NCI-H510A treated with DMSO at 0.1 percent for 48 hours (cell line): Measurements from ENCODE around the gene GALK2.
"Not testable (repeated sequence)": the region's sequence is repeated elsewhere in the genome, so short reads cannot be mapped to it uniquely, and the experiment has no call there.

Source experiments
- DNase-seq: peaks from one replicate; lab custom pipeline; 2025; lab: John Stamatoyannopoulos, UW

The GALK2 gene

DNA sequence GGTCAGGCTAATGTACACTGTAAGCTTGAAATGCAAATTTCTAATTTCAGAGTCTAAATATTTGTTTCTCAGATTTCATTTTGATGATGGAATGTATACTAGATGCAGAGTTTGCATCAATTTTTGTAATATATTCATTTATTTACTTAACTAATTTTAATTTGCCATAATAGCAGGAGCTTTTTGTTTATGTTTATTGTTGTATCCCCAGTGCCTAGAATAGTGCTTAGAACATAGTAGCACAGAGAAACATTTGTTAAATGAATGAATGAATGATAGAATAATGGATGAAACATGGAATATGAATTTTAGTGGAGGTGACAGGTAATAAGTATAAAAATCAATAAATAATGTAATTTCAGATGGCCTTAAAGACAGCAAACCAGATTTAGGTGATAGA is 5.2 kb upstream of the GALK2 start:
- no peak for DNase-seq

DNA sequence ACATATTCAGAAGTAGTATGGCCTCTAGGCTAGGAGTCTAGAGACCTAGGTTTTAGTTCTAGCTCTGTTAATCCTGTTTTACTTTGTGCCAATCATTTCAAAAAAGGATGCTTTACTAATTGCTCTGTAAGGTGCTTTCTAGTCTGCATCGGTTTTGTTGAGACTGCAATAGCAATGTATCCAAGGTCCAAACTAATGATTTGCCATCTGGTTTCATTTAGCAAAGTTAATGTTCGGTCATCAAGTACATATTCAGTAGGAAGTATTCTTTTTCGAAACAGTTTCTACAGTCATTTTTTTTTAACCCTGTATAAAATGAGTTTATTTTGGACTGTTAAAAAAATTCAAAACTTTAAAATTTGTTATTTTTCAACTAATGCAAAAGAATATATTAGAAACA is 2.0 kb upstream of the GALK2 start:
- no peak for DNase-seq

DNA sequence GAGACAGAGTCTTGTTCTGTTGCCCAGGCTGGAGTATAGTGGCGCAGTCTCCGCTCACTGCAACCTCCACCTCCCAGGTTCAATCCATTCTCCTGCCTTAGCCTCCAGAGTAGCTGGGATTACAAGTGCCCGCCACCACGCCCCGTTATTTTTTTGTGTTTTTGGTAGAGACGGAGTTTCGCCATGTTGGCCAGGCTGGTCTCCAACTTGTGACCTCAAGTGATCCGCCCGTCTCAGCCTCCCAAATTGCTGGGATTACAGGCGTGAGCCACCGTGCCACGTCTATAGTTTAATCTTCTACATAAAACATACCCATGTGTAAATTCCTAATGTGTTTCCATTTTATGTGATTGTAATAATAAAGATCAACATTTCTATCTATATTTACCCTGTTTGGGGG is 1.7 kb downstream of the GALK2 start:
- DNase-seq, result no peak

DNA sequence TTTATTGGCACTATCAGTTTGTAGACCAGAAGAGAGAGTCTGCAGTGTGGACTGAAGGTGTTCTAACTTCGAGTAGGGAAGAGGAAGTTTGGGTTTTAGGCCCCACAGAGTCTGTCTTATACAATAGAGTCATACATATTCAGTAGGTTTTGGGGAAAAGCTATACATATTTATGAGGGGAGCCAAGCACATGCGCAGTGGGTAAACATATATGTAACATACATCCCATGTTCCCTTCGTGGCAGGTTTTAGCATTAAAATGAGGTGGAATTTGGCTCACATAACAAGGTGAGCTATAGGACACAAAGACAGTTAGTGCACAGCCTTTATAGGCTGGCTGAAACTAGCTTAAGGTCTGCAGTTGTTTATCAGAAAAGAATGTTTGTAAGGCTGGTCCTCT is 4.9 kb downstream of the GALK2 start:
- DNase-seq, result no peak

DNA sequence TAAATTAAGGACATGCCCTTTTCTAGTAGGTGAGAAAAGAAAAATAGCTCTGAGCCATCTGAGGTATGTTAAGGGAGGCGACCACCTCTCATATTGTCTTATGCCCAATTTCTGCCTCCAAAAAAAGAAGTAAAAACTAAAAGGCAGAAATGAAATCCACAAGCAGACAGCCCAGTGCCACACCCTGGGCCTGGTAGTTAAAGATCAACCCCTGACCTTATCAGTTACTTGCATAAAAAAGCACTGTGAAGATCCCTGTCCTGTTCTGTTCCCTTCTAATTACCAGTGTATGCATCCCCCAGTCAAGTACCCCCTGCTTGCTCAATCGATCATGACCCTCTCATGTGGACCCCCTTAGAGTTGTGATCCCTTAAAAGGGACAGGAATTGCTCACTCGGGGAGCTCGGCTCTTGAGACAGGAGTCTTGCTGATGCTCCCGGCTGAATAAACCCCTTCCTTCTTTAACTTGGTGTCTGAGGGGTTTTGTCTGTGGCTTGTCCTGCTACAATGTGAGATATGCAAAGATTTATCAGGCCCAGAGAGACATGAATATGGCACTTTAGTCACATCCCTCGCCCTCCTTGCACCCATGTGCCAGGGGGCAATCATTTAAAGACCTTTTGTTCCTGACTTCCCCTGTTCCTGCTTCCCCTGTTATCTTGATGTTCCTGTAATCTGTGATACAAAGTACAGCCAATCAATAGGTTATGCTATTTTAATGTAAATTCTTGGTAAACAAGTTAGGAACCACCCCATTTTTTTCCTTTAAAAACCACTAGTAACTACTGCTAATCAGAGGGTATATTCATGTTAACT is 5.7 kb downstream of the GALK2 start:
- DNase-seq, result not testable (repeated sequence)

DNA sequence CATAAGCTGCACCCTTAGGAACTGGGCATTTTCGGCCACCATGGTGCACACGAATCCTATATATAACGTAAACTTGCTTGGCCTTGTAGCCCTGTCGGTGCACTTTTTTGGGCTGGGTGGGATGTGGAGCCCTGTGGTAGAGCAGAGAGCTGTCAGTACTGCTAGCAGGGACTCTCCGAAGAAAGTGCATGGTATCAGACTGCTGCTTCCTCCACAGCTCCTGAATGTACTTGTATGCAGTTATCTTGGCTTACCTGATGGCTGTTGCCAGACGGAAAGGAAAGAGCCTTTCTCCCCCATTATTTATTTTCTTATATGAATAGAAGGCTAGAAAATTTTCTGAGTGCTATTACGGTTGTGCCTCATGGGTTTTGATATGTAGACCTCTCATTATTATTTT is 8.4 kb downstream of the GALK2 start:
- DNase-seq, result no peak

DNA sequence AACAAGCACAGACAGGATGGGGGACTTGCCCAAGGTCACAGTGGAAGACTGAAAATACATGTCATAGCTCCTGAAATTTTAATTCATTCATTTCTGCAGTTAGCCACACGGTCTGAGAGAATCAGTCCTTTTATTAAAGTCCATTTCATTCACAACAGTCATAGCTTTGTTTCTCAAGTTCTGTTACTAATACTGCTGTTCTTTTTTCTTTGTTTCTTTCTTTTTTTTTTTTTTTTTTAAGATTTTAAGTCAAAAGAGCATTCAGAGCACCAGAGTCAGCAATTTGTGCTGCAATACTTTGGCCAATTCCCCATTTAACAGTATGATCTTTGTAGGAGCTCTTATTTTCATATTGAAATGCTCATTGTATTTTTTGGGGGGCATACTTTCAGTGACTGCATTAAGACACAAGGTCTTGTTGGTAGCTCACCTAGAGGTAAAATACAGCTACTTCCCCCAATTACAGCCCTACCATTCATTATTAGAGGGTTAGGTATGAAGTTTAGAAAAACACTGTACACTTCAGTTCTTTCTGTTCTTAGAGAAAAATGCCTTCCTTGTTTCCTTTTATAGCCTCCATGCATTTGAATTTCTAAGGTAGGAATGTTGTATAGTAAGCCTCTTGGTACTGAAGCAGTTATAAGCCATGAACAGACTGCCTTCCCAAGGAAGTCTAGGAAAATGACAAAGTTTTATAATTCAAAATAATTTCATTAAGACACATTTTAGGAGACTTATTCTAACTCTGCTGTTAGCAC is 9.6 kb downstream of the GALK2 start:
- no peak for DNase-seq

DNA sequence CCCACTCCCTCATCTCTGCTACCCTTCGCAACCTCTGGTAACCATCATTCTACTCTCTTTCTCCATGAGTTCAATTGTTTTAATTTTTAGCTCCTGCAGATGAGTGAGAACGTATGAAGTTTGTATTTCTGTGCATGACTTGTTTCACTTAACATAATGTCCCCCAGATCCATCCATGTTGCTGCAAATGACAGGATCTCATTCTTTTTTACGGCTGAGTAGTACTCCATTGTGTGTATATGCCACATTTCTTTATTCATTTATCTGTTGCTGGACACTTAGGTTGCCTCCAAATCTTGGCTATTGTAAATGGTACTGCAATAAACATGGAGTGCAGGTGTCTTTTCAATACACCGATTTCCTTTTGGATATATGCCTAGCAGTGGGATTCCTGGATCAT is 12.1 kb downstream of the GALK2 start:
- no peak for DNase-seq

DNA sequence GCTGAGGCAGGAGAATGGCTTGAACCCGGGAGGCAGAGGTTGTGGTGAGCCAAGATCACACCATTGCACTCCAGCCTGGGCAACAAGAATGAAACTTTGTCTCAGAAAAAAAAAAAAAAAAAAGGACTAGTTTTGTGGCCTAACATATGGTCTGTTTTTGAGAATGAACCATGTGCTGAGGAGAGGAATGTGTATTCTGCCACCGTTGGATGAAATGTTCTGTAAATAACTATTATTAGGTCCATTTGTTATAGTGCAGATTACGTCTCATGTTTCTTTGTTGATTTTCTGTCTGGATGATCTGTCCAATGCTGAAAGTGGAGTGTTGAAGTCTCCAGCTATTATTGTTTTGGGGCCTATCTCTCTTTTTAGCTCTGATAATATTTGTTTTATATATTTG is 13.7 kb downstream of the GALK2 start:
- DNase-seq, result not testable (repeated sequence)

DNA sequence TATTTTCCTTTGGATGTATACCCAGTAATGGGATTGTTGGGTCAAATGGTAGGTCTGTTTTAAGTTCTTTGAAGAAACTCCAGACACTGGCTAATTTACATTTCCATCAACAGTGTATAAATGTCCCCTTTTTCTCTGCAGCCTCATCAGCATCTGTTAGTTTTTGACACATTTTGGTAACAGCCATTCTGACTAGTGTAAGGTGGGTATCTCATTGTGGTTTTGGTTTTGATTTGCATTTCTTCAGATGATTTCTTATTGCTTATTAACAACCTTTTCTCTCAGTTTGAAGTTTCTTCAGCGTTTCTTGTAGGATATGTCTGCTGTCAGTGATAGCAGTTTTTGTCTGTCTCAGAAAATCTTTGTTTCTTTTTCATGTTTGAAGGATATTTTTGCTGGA is 15.4 kb downstream of the GALK2 start:
- DNase-seq, result no peak

DNA sequence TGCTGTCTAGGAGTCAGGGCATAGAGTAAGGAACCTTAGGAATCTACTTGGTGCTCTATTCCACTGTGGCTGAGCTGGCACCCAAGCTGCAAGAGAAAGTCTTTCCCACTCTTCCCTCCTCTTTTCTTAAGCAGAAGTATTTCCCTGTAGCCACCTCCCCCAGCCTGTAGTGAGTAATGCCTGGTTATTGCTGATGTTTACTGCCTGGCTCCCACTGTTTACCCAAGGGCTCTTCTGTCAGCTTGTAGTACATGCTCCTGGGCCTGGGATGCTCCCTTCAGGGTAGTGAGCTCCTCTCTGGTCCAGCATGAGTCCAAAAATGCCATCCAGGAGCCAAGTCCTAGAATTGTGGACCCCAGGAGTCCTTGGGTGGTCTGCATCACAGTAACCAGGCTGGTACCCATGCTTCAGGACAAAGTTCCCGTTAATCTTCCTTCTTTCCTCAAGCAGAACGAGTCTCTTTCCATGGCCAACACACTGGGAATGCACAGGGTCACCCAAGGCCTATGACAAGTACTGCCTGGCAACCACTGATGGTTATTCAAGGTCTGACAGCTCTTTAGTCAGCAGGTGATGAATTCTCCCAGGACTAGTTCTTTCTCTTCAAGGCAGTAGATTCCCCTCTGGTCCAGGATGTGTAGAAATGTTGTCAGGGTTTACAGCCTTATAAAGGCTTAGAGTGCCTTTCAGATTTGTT is 17.6 kb downstream of the GALK2 start:
- DNase-seq, result no peak

DNA sequence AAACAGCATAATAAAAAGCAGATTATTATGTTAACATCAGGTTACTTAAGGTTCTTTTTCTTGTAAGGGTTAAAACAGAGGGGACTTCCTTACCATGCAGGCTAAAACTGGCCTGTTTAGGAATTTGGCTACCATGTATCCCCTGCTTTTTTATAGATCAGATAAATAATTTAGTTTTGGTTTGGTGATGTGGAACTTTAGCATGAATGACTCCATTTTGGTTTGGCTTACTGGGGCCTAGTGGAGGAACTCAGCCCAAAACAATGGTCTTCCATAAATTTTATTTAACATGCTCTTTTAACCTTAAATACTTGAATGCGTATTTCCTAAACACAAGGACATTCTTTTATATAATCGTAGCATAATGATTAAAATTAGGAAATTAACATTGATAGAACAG is 18.9 kb downstream of the GALK2 start:
- no peak for DNase-seq

DNA sequence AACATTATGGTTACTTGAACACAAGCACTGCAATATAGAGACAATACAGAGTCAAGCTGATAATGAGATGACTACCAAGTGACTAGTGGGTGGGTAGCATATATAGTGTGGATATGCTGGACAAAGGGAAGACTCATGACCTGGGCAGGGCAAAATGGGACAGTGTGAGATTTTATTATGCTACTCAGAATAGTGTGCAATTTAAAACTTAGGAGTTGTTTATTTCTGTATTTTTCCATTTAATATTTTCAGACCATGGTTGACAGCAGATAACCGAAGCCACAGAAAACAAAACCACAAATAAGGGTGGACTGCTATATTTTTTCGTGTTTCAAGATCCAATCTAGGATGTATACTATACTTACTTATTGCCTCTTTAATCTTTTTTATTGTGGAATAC is 19.6 kb downstream of the GALK2 start:
- DNase-seq, result no peak

DNA sequence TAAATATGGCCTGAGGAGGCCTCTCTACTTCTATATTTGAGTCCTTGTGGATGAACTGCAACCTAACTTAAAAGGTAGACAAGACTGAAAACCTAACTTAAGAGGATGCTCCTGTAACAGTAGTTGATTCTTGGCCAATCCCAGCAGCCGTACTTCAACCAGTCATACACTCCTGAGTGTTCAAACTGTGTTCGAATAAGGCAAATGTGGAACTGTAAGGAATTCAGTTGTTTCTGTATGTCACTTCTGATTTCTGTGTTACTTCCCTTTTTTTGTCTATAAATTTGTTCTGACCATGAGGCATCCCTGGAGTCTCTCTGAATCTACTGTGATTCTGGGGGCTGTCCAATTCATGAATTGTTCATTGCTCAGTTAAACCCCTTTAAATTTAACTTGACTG is 20.5 kb downstream of the GALK2 start:
- no peak for DNase-seq

DNA sequence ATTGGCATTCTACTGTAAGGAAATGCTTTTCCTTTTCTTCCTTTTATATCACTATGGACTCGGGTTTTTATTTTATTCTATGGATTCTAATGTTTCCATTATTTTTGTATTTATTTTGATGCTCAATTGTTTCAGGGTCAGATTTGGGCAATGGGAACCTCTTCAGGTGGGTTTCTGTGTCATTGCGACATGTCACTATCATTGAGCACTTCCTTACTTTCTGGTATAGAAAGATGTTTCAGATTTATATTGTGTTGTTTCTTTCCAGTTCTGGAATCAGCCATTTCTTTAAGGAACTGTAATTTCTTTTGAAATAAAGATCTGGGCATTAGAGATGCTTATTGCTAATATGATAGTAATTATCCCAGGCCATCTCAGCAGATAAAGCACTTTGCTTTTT is 21.8 kb downstream of the GALK2 start:
- DNase-seq, result no peak

DNA sequence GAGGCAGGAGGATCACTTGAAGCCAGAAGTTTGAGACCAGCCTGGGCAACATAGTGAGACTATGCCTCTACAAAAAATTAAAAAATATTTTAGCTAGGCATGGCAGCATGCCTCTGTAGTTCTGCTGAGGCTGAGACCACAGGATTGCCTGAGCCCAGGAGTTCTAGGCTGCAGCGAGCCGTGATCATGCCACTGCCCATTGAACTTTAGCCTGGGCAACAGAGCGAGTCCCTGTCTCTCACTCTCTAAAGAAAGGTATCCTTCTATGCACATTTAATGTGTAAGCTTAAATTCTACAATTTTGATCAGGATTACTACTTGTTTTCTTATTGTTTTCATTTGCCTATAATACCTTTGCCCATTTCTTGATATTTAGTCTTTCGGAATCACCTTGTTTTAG is 26.8 kb downstream of the GALK2 start:
- DNase-seq, result no peak

DNA sequence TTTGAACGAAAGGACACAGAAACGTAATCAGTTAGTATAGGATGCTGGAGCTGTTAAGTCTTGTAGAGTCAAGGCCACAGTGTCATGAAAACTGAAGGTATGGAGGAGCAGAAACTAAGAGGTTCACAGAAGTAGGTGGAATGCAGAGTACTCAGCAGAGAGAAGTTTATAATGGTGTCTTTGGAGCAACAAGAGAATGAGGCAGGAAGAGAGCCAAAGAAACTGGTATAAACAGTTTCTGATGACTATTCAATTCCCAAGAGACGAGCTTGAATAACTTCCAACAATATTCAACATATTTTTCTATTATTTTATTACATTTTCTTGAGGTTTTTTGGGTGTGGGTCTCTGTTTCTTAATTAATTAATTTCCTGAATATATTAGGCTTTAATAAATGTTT is 29.6 kb downstream of the GALK2 start:
- no peak for DNase-seq

DNA sequence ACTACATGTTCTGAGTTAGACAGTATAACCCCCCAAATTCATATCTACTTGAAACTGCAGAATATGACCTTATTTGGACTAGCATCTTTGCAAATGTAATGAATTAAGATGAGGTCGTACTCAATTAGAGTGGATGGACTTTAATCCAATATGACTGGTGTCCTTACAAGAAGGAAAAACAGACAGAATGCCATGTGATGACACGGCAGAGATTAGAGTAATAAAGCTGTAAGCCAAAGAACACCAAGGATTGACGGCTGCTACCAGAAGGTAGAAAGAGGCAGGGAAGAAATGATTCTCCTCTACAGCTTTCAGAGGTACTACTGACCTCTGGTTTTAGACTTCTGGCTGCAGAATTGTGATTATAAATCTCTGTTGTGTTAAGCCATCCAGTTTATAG is 30.3 kb downstream of the GALK2 start:
- no peak for DNase-seq

DNA sequence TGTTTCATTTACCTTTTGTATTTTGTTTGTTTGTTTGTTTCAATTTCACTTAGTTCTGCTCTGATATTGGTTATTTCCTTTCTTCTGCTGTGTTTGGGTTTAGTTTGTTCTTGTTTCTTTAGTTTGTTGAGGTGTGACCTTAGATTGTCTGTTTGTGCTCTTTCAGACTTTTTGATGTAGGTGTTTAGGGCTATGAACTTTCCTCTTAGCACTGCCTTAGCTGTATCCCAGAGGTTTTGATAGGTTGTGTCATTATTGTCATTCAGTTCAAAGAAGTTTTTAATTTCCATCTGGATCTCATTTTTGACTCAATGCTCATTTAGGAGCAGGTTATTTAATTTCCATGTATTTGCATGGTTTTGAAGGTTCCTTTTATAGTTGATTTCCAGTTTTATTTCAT is 38.1 kb downstream of the GALK2 start:
- DNase-seq, result not testable (repeated sequence)

DNA sequence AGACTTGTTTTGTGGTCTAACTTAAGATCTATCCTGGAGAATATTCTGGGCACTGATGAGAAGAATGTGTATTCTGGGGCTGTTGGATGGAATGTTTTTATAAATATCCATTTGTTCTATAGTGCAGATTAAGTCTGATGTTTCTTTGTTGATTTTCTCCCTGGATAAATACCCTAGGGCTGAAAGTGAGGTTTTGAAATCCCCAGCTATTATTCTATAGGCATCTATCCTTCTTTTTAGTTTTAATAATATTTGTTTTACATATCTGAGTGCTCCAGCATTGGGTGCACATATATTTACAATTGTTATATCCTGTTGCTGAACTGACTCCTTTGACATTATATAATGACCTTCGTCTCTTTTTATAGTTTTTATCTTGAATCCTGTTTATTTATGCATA is 42.9 kb downstream of the GALK2 start:
- DNase-seq, result no peak

DNA sequence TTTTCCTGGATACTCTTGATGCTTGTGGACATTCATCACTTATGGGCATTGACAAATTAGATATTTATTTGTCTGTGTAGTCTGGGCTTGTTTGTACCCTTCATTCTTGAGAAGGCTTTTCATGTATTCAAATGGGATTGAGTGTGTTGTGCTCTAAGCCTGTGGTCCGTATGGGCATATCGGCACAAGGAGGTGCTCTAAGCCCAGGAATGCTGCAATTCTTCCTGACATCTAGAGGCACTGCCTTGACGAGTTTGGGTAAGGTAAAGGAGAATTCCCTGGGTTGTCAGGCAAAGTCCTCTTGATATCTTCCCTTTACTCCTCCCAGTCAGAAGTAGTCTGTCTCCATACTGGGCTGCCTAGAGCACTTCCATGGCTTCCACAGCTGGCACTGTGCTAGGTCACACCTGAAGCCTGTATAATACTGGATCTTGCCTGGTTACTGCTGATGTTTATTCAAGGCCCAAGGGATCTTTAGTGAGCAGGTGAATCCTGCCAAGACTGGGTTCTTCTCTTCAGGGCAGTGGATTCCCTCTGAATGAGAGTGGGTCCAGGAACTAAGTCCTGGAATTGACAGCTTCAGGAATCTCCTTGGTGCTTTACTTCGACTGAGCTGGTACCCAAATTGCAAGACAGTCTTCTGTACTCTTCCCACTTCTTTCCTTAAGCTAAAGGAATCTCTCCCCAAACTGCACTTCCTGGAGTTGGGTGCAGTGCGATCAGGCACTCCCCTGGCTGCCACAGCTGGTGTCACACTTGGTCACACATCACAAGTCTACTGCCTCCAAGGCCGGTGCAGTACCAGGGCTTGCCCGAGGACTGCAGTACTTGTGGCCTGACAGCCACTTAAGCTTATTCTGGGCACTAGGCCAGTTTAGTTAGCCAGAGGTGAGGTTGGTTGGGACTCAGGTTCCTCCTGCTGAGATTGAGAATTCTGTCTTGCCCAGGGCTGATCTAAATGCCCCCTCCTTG is 46.0 kb downstream of the GALK2 start:
- DNase-seq, result peak; percentile 65
